Sigmoid colon (tissue), 7 donors: ENCODE data around the gene LILRA1. TPM values are rescaled to one million over a fixed set of nuclear protein-coding genes. Genes with fewer than 3 reads are reported as not detected.
"Not testable (repeated sequence)": the region's sequence is repeated elsewhere in the genome, so short reads cannot be mapped to it uniquely, and the experiment has no call there.

Experiments used
- DNase-seq: peaks from one replicate; pipeline ENCODE4 v3.0.0-alpha.2; 2019
- H3K27ac ChIP-seq, 4 donors: fragments of 200-600 bp; sonication (generic); one replicate each; pipeline ENCODE4 v1.5.1; 2016 to 2019; ENCODE audit warnings: mild to moderate bottlenecking in 1 of 4
- H3K27me3 ChIP-seq, 3 donors: fragments of 200-600 bp; sonication (generic); one replicate each; pipeline ENCODE4 v1.5.1; 2019; ENCODE audit warnings: mild to moderate bottlenecking in 1 of 3
- H3K36me3 ChIP-seq, 4 donors: fragments of 200-600 bp; sonication (generic); one replicate each; pipeline ENCODE4 v1.5.1; 2016 to 2019
- H3K4me1 ChIP-seq, 4 donors: fragments of 200-600 bp; sonication (generic); one replicate each; pipeline ENCODE4 v1.5.1; 2017 to 2019
- H3K4me3 ChIP-seq, 4 donors: fragments of 200-600 bp; sonication (generic); one replicate each; pipeline ENCODE4 v1.5.1; 2017 to 2019; ENCODE audit warnings: mild to moderate bottlenecking in 2 of 4, moderate library complexity in 1 of 4
- H3K9me3 ChIP-seq, 4 donors: fragments of 200-600 bp in 3 of 4; sonication (generic) in 3 of 4; one replicate each; pipeline versions ENCODE4 v1.5.1 to v1.6.1; 2013 to 2019
- CTCF ChIP-seq, 4 experiments: fragments of 450-650 bp in 3 of 4; fragments of 200-600 bp in 1 of 4; IDR thresholded peaks; one replicate each; pipeline ENCODE4 v1.5.1; 2016 to 2019; ENCODE audit warnings: antibody characterized with exemption in 4 of 4, mild to moderate bottlenecking in 3 of 4, moderate library complexity in 2 of 4
- EP300 ChIP-seq, 4 donors: sonication (generic); formaldehyde crosslinking; IDR thresholded peaks; one replicate each; pipeline ENCODE4 v1.6.1; 2017; ENCODE audit warnings: antibody characterized with exemption in 4 of 4
- POLR2A ChIP-seq, 2 donors: fragments of 450-650 bp; IDR thresholded peaks; one replicate each; pipeline ENCODE4 v1.6.1; 2016; ENCODE audit warnings: antibody characterized with exemption in 2 of 2, mild to moderate bottlenecking in 2 of 2, moderate library complexity in 2 of 2
- POLR2AphosphoS5 ChIP-seq, 4 donors: sonication (generic); formaldehyde crosslinking; IDR thresholded peaks; one replicate each; pipeline ENCODE4 v1.6.1; 2017; ENCODE audit warnings: antibody characterized with exemption in 4 of 4
- WGBS, 2 donors: extraction: QIAGEN DNeasy Blood & Tissue Kit; methylation state at CpG; one replicate each; pipeline ENCODE4 v1.1.7; 2013; 5-methylcytosine and 5-hydroxymethylcytosine counted together
- intact Hi-C: fragments of 100-400 bp; cut with DNase I; formaldehyde crosslinking; loops from one replicate; pipeline ENCODE4 v1.15.1; 2023
- polyA plus RNA-seq, 3 donors: library from polyadenylated mRNA; stranded (reverse); fragments of 200-250 nt; gene quantifications; one replicate each; pipeline ENCODE4 v1.2.3, GENCODE V29; 2013
- total RNA-seq, 4 donors: library from RNA; depleted of rRNA; stranded (reverse); fragments of >200 nt; gene quantifications; one replicate each; pipeline ENCODE4 v1.1.0, GENCODE V29; 2016
- donor health status: healthy with polysubstance abuse.
- donor health status: Bipolar disorder and iron deficiency.
- donor health status: healthy.

LILRA1 gene
- total and polyA plus RNA-seq, 7 donors: 0.54 to 2.3 (median 0.71) TPM; not detected in 2

GRCh38 chr19:54560881-54561385 lies 32.5 kb upstream of the LILRA1 start:
- no peak for TF ChIP-seq POLR2A (IDR thresholded peaks at IDR 0.05)
- no peak for TF ChIP-seq CTCF (IDR thresholded peaks at IDR 0.05)
- TF ChIP-seq POLR2AphosphoS5 (IDR thresholded peaks at IDR 0.05): no peak
- TF ChIP-seq EP300 (IDR thresholded peaks at IDR 0.05): no peak
- no peaks in the 10 kb centered on the region for H3K9me3 ChIP-seq
- H3K4me3 ChIP-seq: no peak overlapping the region
- WGBS, 2 donors: 88 to 90% methylated on average over 11 of the region's 11 CpGs
- H3K4me1 ChIP-seq: no peaks in the 10 kb centered on the region
- H3K27me3 ChIP-seq: no peaks in the 10 kb centered on the region
- H3K36me3 ChIP-seq: no peaks in the 10 kb centered on the region
- DNase-seq: no peak
- no peak overlapping the region for H3K27ac ChIP-seq
- intact Hi-C loops: no loop called here

- intact Hi-C loops: no loop called here
- H3K27ac ChIP-seq: no peak overlapping the region
- WGBS, 2 donors: 85 to 89% methylated on average over 14 of the region's 14 CpGs
- DNase-seq: no peak
- no peaks in the 10 kb centered on the region for H3K36me3 ChIP-seq
- H3K4me1 ChIP-seq: no peaks in the 10 kb centered on the region
- H3K4me3 ChIP-seq: no peak overlapping the region
- no peak for TF ChIP-seq EP300 (IDR thresholded peaks at IDR 0.05)
- H3K27me3 ChIP-seq: no peaks in the 10 kb centered on the region
- no peaks in the 10 kb centered on the region for H3K9me3 ChIP-seq
These were observed 31.6 kb upstream of the LILRA1 start for GRCh38 chr19:54561840-54562239.

GRCh38 chr19:54563206-54563605 lies 30.2 kb upstream of the LILRA1 start:
- intact Hi-C loops, DNase-seq, H3K9me3 ChIP-seq, H3K36me3 ChIP-seq, H3K27me3 ChIP-seq, H3K27ac ChIP-seq, H3K4me1 ChIP-seq, H3K4me3 ChIP-seq: not testable (repeated sequence)
- WGBS, 2 donors: 85 to 91% methylated on average over 6 of the region's 6 CpGs

GRCh38 chr19:54570316-54570715 lies 23.1 kb upstream of the LILRA1 start:
- Histone ChIP-seq H3K27ac (no peak overlapping the region), H3K4me1 (no peaks in the 10 kb centered on the region), H3K27me3 (peaks cover 0 to 3% (median 0%) of the 10 kb centered on the region in 3 donors), H3K36me3 (no peaks in the 10 kb centered on the region), H3K9me3 (no peaks in the 10 kb centered on the region), H3K4me3 (no peak overlapping the region)
- intact Hi-C loops: no loop called here
- DNase-seq: no peak
- WGBS, 2 donors: 59 to 75% methylated on average over 3 of the region's 3 CpGs
- TF ChIP-seq CTCF (IDR thresholded peaks at IDR 0.05): no peak
- no peak for TF ChIP-seq EP300 (IDR thresholded peaks at IDR 0.05)
- no peak for TF ChIP-seq POLR2A (IDR thresholded peaks at IDR 0.05)
- TF ChIP-seq POLR2AphosphoS5 (IDR thresholded peaks at IDR 0.05): no peak

GRCh38 chr19:54571715-54572615 lies 21.5 kb upstream of the LILRA1 start:
- WGBS, 2 donors: 54 to 62% methylated on average over 17 of the region's 17 CpGs
- intact Hi-C loops, H3K36me3 ChIP-seq, H3K4me3 ChIP-seq, H3K9me3 ChIP-seq, DNase-seq, H3K27me3 ChIP-seq, H3K4me1 ChIP-seq, H3K27ac ChIP-seq: not testable (repeated sequence)

GRCh38 chr19:54572696-54573311 lies 20.6 kb upstream of the LILRA1 start:
- no peak for DNase-seq
- Histone ChIP-seq H3K27me3 (peaks cover 0 to 3% (median 0%) of the 10 kb centered on the region in 3 donors), H3K4me3 (peak overlapping the region in 1 of 4 donors; percentile 12), H3K9me3 (no peaks in the 10 kb centered on the region), H3K4me1 (no peaks in the 10 kb centered on the region), H3K36me3 (no peaks in the 10 kb centered on the region), H3K27ac (peak overlapping the region in 1 of 4 donors; percentile 28)
- WGBS, 2 donors: 38 to 47% methylated on average over 9 of the region's 9 CpGs
- TF ChIP-seq CTCF (IDR thresholded peaks at IDR 0.05) (no peak), POLR2A (IDR thresholded peaks at IDR 0.05) (no peak), EP300 (IDR thresholded peaks at IDR 0.05) (no peak), POLR2AphosphoS5 (IDR thresholded peaks at IDR 0.05) (no peak)
- intact Hi-C loops: no loop called here
